CD8-positive, alpha-beta memory T cell (primary cell): Measurements from ENCODE around the gene NEDD4L. TPM values are rescaled to one million over a fixed set of nuclear protein-coding genes. Genes with fewer than 3 reads are reported as not detected.

ENCODE experiments used
- CTCF ChIA-PET: fragments of 350-600 bp; sonication (Branson Sonifier 250); formaldehyde crosslinking; loops from one replicate; lab custom pipeline; 2021; ENCODE audit warnings: antibody characterized with exemption; lab: Charles Lee
- POLR2A ChIA-PET: fragments of 350-600 bp; sonication (Branson Sonifier 250); formaldehyde crosslinking; loops from one replicate; lab custom pipeline; 2021; ENCODE audit warnings: antibody characterized with exemption; lab: Charles Lee
- DNase-seq, 5 donors: peaks; one replicate each; pipeline versions ENCODE4 v3.0.0 to v3.0.0-alpha.2; 2020 to 2022; ENCODE audit warnings: mixed read lengths in 1 of 5
- H3K27ac ChIP-seq: one replicate; pipeline ENCODE4 v1.7.0; 2013; ENCODE audit warnings: low read depth, mild to moderate bottlenecking, low read length, moderate library complexity
- H3K27me3 ChIP-seq: 2 replicates; pipeline ENCODE4 v1.7.0; 2013; ENCODE audit warnings: low read length, mild to moderate bottlenecking; ENCODE audit not compliant: insufficient read depth, poor library complexity, severe bottlenecking
- H3K36me3 ChIP-seq: 2 replicates; pipeline ENCODE4 v1.7.0; 2013; ENCODE audit warnings: mild to moderate bottlenecking, low read length, moderate library complexity; ENCODE audit not compliant: insufficient read depth
- H3K4me1 ChIP-seq: 2 replicates; pipeline ENCODE4 v1.7.0; 2013; ENCODE audit warnings: mild to moderate bottlenecking, low read length, moderate library complexity; ENCODE audit not compliant: insufficient read depth
- H3K4me3 ChIP-seq: 2 replicates; pipeline ENCODE4 v1.7.0; 2013; ENCODE audit warnings: mild to moderate bottlenecking, low read length
- H3K9me3 ChIP-seq: 2 replicates; pipeline ENCODE4 v1.7.0; 2013; ENCODE audit warnings: mild to moderate bottlenecking, low read length
- H3K27ac Mint-ChIP-seq, 8 donors: one replicate each; pipeline ENCODE4 v1.8.0; 2020 to 2021; ENCODE audit warnings: mixed read lengths in 8 of 8, mild to moderate bottlenecking in 6 of 8, inconsistent platforms in 3 of 8, moderate library complexity in 3 of 8
- H3K27me3 Mint-ChIP-seq, 2 donors: one replicate each; pipeline ENCODE4 v1.8.0; 2020 to 2021; ENCODE audit warnings: mixed read lengths in 2 of 2, mild to moderate bottlenecking in 1 of 2, moderate library complexity in 1 of 2
- H3K36me3 Mint-ChIP-seq, 3 donors: one replicate each; pipeline ENCODE4 v1.8.0; 2020 to 2021; ENCODE audit warnings: mixed read lengths in 3 of 3, inconsistent platforms in 1 of 3, mild to moderate bottlenecking in 1 of 3
- H3K4me1 Mint-ChIP-seq, 3 donors: one replicate each; pipeline ENCODE4 v1.8.0; 2020 to 2021; ENCODE audit warnings: mixed read lengths in 3 of 3, inconsistent platforms in 1 of 3, mild to moderate bottlenecking in 1 of 3
- H3K4me3 Mint-ChIP-seq, 7 donors: one replicate each; pipeline ENCODE4 v1.8.0; 2020 to 2021; ENCODE audit warnings: mixed read lengths in 7 of 7, mild to moderate bottlenecking in 6 of 7, moderate library complexity in 4 of 7, inconsistent platforms in 2 of 7
- H3K9me3 Mint-ChIP-seq, 5 donors: one replicate each; pipeline ENCODE4 v1.8.0; 2020 to 2022; ENCODE audit warnings: mixed read lengths in 5 of 5, mild to moderate bottlenecking in 3 of 5, moderate library complexity in 2 of 5, inconsistent platforms in 1 of 5
- polyA plus RNA-seq: library from polyadenylated mRNA; unstranded; fragments of 300-500 nt; fragmentation: Illumina TruSeq; gene quantifications from one replicate; pipeline ENCODE4 v1.2.3, GENCODE V29; 2021
- total RNA-seq, 2 experiments: library from RNA; stranded (reverse); gene quantifications; one replicate each; pipeline ENCODE4 v1.2.3, GENCODE V29; 2021

NEDD4L gene
- total and polyA plus RNA-seq, 3 experiments from 2014 or later = 1.4 to 4.1 (median 3.0) TPM

GRCh38 chr18:58284699-58285448 lies 240.8 kb downstream of the NEDD4L start:
- Histone ChIP-seq H3K4me3 (no peak overlapping the region), H3K27ac (no peak overlapping the region), H3K4me1 (no peaks in the 10 kb centered on the region), H3K27me3 (no peaks in the 10 kb centered on the region), H3K36me3 (no peaks in the 10 kb centered on the region), H3K9me3 (no peaks in the 10 kb centered on the region)
- peaks cover 5 to 9% of the 10 kb centered on the region in 2 donors for H3K27me3 Mint-ChIP-seq
- CTCF ChIA-PET = no interaction called here
- no peaks in the 10 kb centered on the region for H3K4me1 Mint-ChIP-seq
- H3K9me3 Mint-ChIP-seq = no peaks in the 10 kb centered on the region
- H3K27ac Mint-ChIP-seq = no peak overlapping the region
- no peak overlapping the region for H3K4me3 Mint-ChIP-seq
- POLR2A ChIA-PET = no interaction called here
- no peak for DNase-seq
- H3K36me3 Mint-ChIP-seq = no peaks in the 10 kb centered on the region

GRCh38 chr18:58285449-58286130 lies 241.6 kb downstream of the NEDD4L start:
- Mint-ChIP-seq H3K9me3 (no peaks in the 10 kb centered on the region), H3K27ac (no peak overlapping the region), H3K4me3 (no peak overlapping the region), H3K4me1 (no peaks in the 10 kb centered on the region), H3K36me3 (no peaks in the 10 kb centered on the region), H3K27me3 (peaks cover 5 to 9% of the 10 kb centered on the region in 2 donors)
- DNase-seq = no peak
- Histone ChIP-seq H3K27ac (no peak overlapping the region), H3K27me3 (no peaks in the 10 kb centered on the region), H3K4me1 (no peaks in the 10 kb centered on the region), H3K36me3 (no peaks in the 10 kb centered on the region), H3K4me3 (no peak overlapping the region), H3K9me3 (no peaks in the 10 kb centered on the region)
- ChIA-PET POLR2A (no interaction called here), CTCF (no interaction called here)

- POLR2A ChIA-PET = no interaction called here
- CTCF ChIA-PET = no interaction called here
- Mint-ChIP-seq H3K9me3 (no peaks in the 10 kb centered on the region), H3K4me1 (no peaks in the 10 kb centered on the region), H3K4me3 (no peak overlapping the region), H3K27me3 (peaks cover 5 to 9% of the 10 kb centered on the region in 2 donors), H3K36me3 (no peaks in the 10 kb centered on the region), H3K27ac (no peak overlapping the region)
- H3K4me3 ChIP-seq = no peak overlapping the region
- H3K27me3 ChIP-seq = no peaks in the 10 kb centered on the region
- DNase-seq = no peak
- H3K27ac ChIP-seq = no peak overlapping the region
- no peaks in the 10 kb centered on the region for H3K36me3 ChIP-seq
- H3K9me3 ChIP-seq = no peaks in the 10 kb centered on the region
- H3K4me1 ChIP-seq = no peaks in the 10 kb centered on the region
These were observed 242.8 kb downstream of the NEDD4L start for GRCh38 chr18:58286632-58287352.

GRCh38 chr18:58287353-58288274 lies 243.6 kb downstream of the NEDD4L start:
- Mint-ChIP-seq H3K36me3 (peaks cover 0 to 5% (median 0%) of the 10 kb centered on the region in 3 donors), H3K27ac (no peak overlapping the region), H3K27me3 (peaks cover 7 to 12% of the 10 kb centered on the region in 2 donors), H3K9me3 (no peaks in the 10 kb centered on the region), H3K4me1 (no peaks in the 10 kb centered on the region), H3K4me3 (no peak overlapping the region)
- CTCF ChIA-PET = no interaction called here
- Histone ChIP-seq H3K36me3 (no peaks in the 10 kb centered on the region), H3K9me3 (no peaks in the 10 kb centered on the region), H3K27ac (no peak overlapping the region), H3K4me1 (no peaks in the 10 kb centered on the region), H3K4me3 (no peak overlapping the region), H3K27me3 (no peaks in the 10 kb centered on the region)
- no peak for DNase-seq
- POLR2A ChIA-PET = no interaction called here

GRCh38 chr18:58288921-58289797 lies 245.1 kb downstream of the NEDD4L start:
- Histone ChIP-seq H3K9me3 (no peaks in the 10 kb centered on the region), H3K27ac (no peak overlapping the region), H3K36me3 (no peaks in the 10 kb centered on the region), H3K27me3 (no peaks in the 10 kb centered on the region), H3K4me1 (no peaks in the 10 kb centered on the region), H3K4me3 (no peak overlapping the region)
- no peaks in the 10 kb centered on the region for H3K4me1 Mint-ChIP-seq
- ChIA-PET CTCF (no interaction called here), POLR2A (no interaction called here)
- no peaks in the 10 kb centered on the region for H3K9me3 Mint-ChIP-seq
- H3K27ac Mint-ChIP-seq = no peak overlapping the region
- no peak overlapping the region for H3K4me3 Mint-ChIP-seq
- H3K36me3 Mint-ChIP-seq = peaks cover 0 to 5% (median 0%) of the 10 kb centered on the region in 3 donors
- no peak for DNase-seq
- peaks cover 7 to 19% of the 10 kb centered on the region in 2 donors for H3K27me3 Mint-ChIP-seq

- DNase-seq = no peak
- CTCF ChIA-PET = no interaction called here
- no peak overlapping the region for H3K27ac Mint-ChIP-seq
- Histone ChIP-seq H3K36me3 (no peaks in the 10 kb centered on the region), H3K27me3 (no peaks in the 10 kb centered on the region), H3K4me3 (no peak overlapping the region), H3K4me1 (no peaks in the 10 kb centered on the region), H3K27ac (no peak overlapping the region), H3K9me3 (no peaks in the 10 kb centered on the region)
- POLR2A ChIA-PET = no interaction called here
- H3K9me3 Mint-ChIP-seq = no peaks in the 10 kb centered on the region
- H3K4me1 Mint-ChIP-seq = no peaks in the 10 kb centered on the region
- H3K36me3 Mint-ChIP-seq = peaks cover 0 to 5% (median 0%) of the 10 kb centered on the region in 3 donors
- H3K27me3 Mint-ChIP-seq = peaks cover 8 to 19% of the 10 kb centered on the region in 2 donors
- H3K4me3 Mint-ChIP-seq = no peak overlapping the region
These were observed 246.2 kb downstream of the NEDD4L start for GRCh38 chr18:58290116-58290695.

- Histone ChIP-seq H3K4me1 (no peaks in the 10 kb centered on the region), H3K9me3 (no peaks in the 10 kb centered on the region)
These were observed 247.1 kb downstream of the NEDD4L start for GRCh38 chr18:58291131-58291530.

More at GRCh38 chr18:58291131-58291530, 247.1 kb downstream of the NEDD4L start:
- H3K36me3 ChIP-seq = no peaks in the 10 kb centered on the region
- Mint-ChIP-seq H3K9me3 (no peaks in the 10 kb centered on the region), H3K27ac (no peak overlapping the region), H3K36me3 (peaks cover 0 to 5% (median 0%) of the 10 kb centered on the region in 3 donors), H3K4me1 (no peaks in the 10 kb centered on the region), H3K27me3 (peaks cover 8 to 19% of the 10 kb centered on the region in 2 donors), H3K4me3 (no peak overlapping the region)
- H3K27ac ChIP-seq = no peak overlapping the region
- ChIA-PET CTCF (no interaction called here), POLR2A (no interaction called here)
- no peak overlapping the region for H3K4me3 ChIP-seq
- no peaks in the 10 kb centered on the region for H3K27me3 ChIP-seq
- no peak for DNase-seq
